GM12875 (cell line): ENCODE results near the gene ACADM.
"Not testable (repeated sequence)": the region's sequence is repeated elsewhere in the genome, so short reads cannot be mapped to it uniquely, and the experiment has no call there.

Experiments used
- H3K4me3 ChIP-seq: one replicate; pipeline ENCODE4 v1.5.1; 2011; ENCODE audit warnings: low read depth, low read length, control low read depth
- TF ChIP-seq, protein P1 (sequence below): IDR thresholded peaks from 2 replicates; pipeline ENCODE4 v1.5.1; 2011; ENCODE audit warnings: low read depth, mild to moderate bottlenecking, control low read depth, inconsistent platforms, low read length, moderate library complexity, borderline replicate concordance; ENCODE audit not compliant: insufficient read depth

Gene ACADM

DNA sequence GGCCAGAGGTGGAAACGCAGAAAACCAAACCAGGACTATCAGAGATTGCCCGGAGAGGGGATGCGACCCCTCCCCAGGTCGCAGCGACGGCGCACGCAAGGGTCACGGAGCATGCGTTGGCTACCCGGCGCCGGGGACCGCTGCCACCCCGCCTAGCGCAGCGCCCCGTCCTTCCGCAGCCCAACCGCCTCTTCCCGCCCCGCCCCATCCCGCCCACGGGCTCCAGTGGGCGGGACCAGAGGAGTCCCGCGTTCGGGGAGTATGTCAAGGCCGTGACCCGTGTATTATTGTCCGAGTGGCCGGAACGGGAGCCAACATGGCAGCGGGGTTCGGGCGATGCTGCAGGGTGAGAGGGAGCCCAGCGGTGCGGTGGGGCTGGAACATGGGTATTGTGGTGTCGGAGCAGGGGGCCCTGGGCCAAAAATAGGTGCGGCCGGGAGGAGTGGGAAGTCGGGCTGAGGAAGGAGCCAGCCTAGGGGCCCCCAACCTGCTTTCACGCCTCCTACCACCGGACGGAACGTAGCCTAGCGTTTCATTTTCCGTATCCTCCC is at the start of gene ACADM:
TSS of gene ACADM (plus strand) at position 238 of the 551 bp plus-strand sequence. CDS start at position 317, 79 bp downstream.
- TF ChIP-seq, protein P1, sequence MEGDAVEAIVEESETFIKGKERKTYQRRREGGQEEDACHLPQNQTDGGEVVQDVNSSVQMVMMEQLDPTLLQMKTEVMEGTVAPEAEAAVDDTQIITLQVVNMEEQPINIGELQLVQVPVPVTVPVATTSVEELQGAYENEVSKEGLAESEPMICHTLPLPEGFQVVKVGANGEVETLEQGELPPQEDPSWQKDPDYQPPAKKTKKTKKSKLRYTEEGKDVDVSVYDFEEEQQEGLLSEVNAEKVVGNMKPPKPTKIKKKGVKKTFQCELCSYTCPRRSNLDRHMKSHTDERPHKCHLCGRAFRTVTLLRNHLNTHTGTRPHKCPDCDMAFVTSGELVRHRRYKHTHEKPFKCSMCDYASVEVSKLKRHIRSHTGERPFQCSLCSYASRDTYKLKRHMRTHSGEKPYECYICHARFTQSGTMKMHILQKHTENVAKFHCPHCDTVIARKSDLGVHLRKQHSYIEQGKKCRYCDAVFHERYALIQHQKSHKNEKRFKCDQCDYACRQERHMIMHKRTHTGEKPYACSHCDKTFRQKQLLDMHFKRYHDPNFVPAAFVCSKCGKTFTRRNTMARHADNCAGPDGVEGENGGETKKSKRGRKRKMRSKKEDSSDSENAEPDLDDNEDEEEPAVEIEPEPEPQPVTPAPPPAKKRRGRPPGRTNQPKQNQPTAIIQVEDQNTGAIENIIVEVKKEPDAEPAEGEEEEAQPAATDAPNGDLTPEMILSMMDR = no peak
- peak within 1 kb of the TSS; percentile 89 for H3K4me3 ChIP-seq

DNA sequence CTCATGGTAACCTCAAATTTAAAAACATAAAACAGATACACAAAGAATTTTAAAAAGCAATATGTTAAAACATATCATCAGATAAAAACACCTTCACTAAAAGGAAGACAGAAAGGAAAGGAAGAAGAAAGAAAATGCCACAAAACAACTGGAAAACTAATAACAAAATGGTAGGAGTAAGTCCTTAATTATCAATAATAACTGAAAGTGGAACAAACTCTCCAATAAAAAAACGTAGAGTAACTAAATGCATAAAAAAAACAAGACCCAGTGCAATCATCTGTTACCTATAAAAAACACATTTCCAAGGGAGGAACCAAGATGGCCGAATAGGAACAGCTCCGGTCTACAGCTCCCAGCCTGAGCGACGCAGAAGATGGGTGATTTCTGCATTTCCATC is 47.1 kb upstream of the ACADM start:
- TF ChIP-seq, protein P1 = no peak
- H3K4me3 ChIP-seq = no peak overlapping the region

DNA sequence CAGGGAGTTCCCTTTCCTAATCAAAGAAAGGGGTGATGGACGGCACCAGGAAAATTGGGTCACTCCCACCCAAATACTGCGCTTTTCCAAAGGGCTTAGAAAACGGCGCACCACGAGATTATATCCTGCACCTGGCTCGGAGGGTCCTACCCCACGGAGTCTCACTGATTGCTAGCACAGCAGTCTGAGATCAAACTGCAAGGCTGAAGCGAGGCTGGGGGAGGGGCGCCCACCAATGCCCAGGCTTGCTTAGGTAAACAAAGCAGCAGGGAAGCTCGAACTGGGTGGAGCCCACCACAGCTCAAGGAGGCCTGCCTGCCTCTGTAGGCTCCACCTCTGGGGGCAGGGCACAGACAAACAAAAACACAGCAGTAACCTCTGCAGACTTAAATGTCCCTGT is 46.5 kb upstream of the ACADM start:
- not testable (repeated sequence) for H3K4me3 ChIP-seq

DNA sequence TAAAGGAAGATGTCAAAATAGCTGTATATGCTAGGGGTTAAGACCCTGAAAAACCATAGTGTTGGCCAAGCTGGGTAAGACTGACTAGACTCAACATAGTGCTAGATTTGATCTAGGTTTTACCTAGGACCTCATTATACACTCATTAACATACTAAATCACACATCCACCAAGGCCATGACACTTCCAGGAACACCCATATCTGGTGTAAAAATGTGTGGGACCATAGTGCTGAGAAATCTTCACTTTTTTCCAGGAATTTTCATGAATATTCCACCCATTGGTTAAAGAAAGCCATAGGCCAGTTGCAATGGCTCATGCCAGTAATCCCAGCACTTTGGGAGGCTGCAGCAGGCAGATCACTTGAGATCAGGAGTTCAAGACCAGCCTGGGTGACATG is 34.0 kb upstream of the ACADM start:
- H3K4me3 ChIP-seq = no peak overlapping the region

DNA sequence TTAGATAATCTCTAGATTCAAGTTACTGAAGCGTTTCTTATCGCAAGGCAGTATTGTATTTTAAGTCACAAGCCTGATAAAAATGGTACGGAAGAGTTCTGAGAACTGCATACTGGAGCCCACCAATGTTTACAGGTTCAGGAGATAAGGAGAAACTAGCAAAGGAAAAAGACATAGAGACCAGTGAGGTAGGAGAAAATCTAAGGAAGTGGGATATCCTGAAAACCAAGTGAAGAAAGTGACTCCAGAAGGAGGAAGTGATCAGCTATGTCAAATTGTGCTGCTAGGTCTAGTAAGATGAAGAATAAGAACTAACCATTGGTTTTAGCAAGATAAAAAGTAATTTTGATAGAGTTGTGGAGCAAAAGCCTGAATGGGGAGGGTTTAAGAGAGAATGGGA is 31.0 kb upstream of the ACADM start:
- TF ChIP-seq, protein P1 = no peak
- no peak overlapping the region for H3K4me3 ChIP-seq

More for the DNA sequence above, 34.0 kb upstream of the ACADM start:
- TF ChIP-seq, protein P1 = no peak

DNA sequence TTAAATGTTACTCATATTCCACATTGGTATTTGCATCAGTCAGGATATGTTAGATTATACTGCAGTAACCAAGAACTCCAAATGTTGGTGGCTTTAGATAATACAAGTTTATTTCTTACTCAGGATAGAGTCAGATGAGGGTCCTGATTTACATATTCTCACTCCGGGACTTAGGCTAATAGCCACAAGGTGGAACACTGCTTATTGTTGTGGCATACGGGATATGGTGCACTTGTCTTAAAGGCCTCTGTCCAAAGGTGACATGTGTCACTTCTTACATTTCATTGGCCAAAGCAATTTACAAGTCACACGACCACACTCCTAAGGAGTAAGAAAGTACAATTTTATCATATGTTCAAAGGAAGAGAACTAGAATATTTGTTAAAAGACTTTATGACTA is 28.5 kb upstream of the ACADM start:
- no peak overlapping the region for H3K4me3 ChIP-seq
- TF ChIP-seq, protein P1 = no peak

DNA sequence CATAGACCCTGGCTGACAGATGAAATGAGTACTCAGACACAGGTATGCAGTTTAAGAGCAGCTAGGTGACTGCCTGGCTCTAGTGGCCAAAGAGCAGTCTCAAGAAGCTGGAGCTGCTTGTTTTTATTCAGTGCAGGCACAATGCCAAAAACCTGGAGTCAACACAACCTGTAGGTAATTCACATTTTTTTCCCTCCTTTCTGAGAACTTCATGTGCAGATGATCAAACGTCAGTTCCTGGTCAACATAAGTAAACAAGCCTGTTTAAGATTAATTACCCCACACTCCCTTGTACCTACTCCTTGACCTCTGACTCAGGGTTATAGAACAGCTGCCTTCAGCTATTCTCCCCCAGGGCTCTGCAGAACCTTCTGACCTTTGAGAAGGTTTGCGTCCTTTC is 17.3 kb upstream of the ACADM start:
- H3K4me3 ChIP-seq = no peak overlapping the region
- TF ChIP-seq, protein P1 = no peak

DNA sequence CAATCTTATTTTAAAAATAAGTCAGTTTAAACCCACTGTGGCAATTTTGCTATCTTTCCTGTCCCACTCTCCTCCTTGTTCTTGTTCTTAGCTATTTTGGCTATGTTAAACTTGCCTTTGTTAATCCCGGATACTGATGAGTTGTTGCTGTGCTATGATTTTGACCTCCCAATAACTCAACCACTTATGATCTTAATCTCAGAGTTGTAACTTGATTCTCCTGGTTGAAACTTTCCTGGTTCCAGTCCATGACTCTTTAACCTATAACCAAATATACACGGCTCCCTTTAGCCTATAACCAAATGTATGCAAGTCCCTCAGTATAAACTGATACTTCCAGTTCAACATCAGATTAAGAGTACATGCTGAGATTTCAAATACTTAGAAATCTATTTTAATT is 15.6 kb upstream of the ACADM start:
- H3K4me3 ChIP-seq = no peak overlapping the region

More for the DNA sequence above, 15.6 kb upstream of the ACADM start:
- TF ChIP-seq, protein P1 = no peak
